Activated CD4-positive, alpha-beta T cell treated with anti-CD3 and anti-CD28 coated beads for 36 hours (primary cell): ENCODE measurements around the gene EML3. TPM values are rescaled to one million over a fixed set of nuclear protein-coding genes. Genes with fewer than 3 reads are reported as not detected.

Source experiments
- ATAC-seq: fragments of 200-7000 bp; cut with Tn5 transposase; one replicate; pipeline ENCODE4 v1.10.0; 2021; ENCODE audit warnings: mild to moderate bottlenecking, moderate library complexity
- CTCF ChIA-PET: fragments of 350-600 bp; sonication (Branson Sonifier 250); formaldehyde crosslinking; loops from one replicate; lab custom pipeline; 2021; ENCODE audit warnings: antibody characterized with exemption; lab: Charles Lee
- POLR2A ChIA-PET: fragments of 350-600 bp; sonication (Branson Sonifier 250); formaldehyde crosslinking; loops from one replicate; lab custom pipeline; 2021; ENCODE audit warnings: antibody characterized with exemption, inconsistent platforms; lab: Charles Lee
- DNase-seq: peaks from one replicate; pipeline ENCODE4 v3.0.0-alpha.2; 2020
- H3K27ac Mint-ChIP-seq: one replicate; pipeline ENCODE4 v1.8.0; 2021; ENCODE audit warnings: mixed read lengths
- H3K27me3 Mint-ChIP-seq: one replicate; pipeline ENCODE4 v1.8.0; 2021; ENCODE audit warnings: mixed read lengths
- H3K36me3 Mint-ChIP-seq: one replicate; pipeline ENCODE4 v1.8.0; 2021; ENCODE audit warnings: low read depth, mixed read lengths
- H3K4me1 Mint-ChIP-seq: one replicate; pipeline ENCODE4 v1.8.0; 2021; ENCODE audit warnings: mixed read lengths
- H3K4me3 Mint-ChIP-seq: one replicate; pipeline ENCODE4 v1.8.0; 2021; ENCODE audit warnings: mild to moderate bottlenecking, moderate library complexity, mixed read lengths
- H3K9me3 Mint-ChIP-seq: one replicate; pipeline ENCODE4 v1.8.0; 2021; ENCODE audit warnings: low read depth, mixed read lengths
- intact Hi-C, 2 experiments: fragments of 100-400 bp; cut with DNase I in 1 of 2; cut with micrococcal nuclease in 1 of 2; formaldehyde crosslinking; loops; one replicate each; pipeline versions ENCODE4 v1.14.2 to v1.15.1; 2022 to 2024; cut with DNase I, micrococcal nuclease
- total RNA-seq, 2 experiments: library from RNA; stranded (reverse); gene quantifications; one replicate each; pipeline ENCODE4 v1.2.3, GENCODE V29; 2021

EML3 gene
- total RNA-seq, 2 experiments from 2014 or later: 101 to 112 TPM

- peak; percentile 60 for DNase-seq
Measured at GRCh38 chr11:62600367-62601121, 12.0 kb downstream of the EML3 start.

GRCh38 chr11:62599901-62600300 is 12.7 kb downstream of the EML3 start:
- Mint-ChIP-seq H3K27ac (peak overlapping the region; percentile 96), H3K4me1 (peaks cover 48% of the 10 kb centered on the region), H3K9me3 (no peaks in the 10 kb centered on the region), H3K36me3 (peaks cover 74% of the 10 kb centered on the region), H3K4me3 (peak overlapping the region; percentile 91), H3K27me3 (no peaks in the 10 kb centered on the region)
- ATAC-seq: no peak
- ChIA-PET CTCF (interaction anchor here (0.6 to 2.1 kb wide), 10 partner anchors 8 to 262 kb away, joined by 3 to 12 read pairs (median 4); partner anchors contain the start of genes C11orf98, CSKMT, EML3 and HNRNPUL2), POLR2A (interaction anchor here (0.6 to 3.3 kb wide), 11 partner anchors 8 to 256 kb away, joined by 3 to 81 read pairs (median 3); partner anchors contain the start of genes C11orf98, CSKMT, LBHD1 and TTC9C)
- peak; percentile 55 for DNase-seq
- intact Hi-C loops: loop anchor here (1.0 to 10.0 kb wide), 14 partner anchors 9 to 1645 kb away; partner anchors contain the start of genes TUT1 (in 2 of the 2), C11orf98 (in 1 of the 2), CSKMT (in 1 of the 2) and EML3 (in 1 of the 2)

More at GRCh38 chr11:62600367-62601121, 12.0 kb downstream of the EML3 start:
- Mint-ChIP-seq H3K9me3 (no peaks in the 10 kb centered on the region), H3K4me3 (peak overlapping the region; percentile 91), H3K27ac (peak overlapping the region; percentile 96), H3K36me3 (peaks cover 73% of the 10 kb centered on the region), H3K4me1 (peaks cover 48% of the 10 kb centered on the region), H3K27me3 (no peaks in the 10 kb centered on the region)
- CTCF ChIA-PET: interaction anchor here (0.6 to 2.1 kb wide), 6 partner anchors 9 to 262 kb away, joined by 3 to 18 read pairs (median 6); partner anchors contain the start of genes EML3, ROM1 and TUT1
- POLR2A ChIA-PET: interaction anchor here (0.6 to 3.3 kb wide), 7 partner anchors 9 to 255 kb away, joined by 3 to 81 read pairs (median 6); partner anchors contain the start of genes B3GAT3, C11orf98, CSKMT and EEF1G
- intact Hi-C loops: loop anchor here (2.0 to 10.0 kb wide), 4 partner anchors 48 to 1644 kb away; partner anchors contain the start of genes FKBP2 (in 1 of the 2), PPP1R14B (in 1 of the 2) and UBXN1 (in 1 of the 2)
- ATAC-seq: no peak

GRCh38 chr11:62599069-62599696 is 13.4 kb downstream of the EML3 start:
- intact Hi-C loops: loop anchor here (1.0 to 2.0 kb wide), 10 partner anchors 8 to 281 kb away; partner anchors contain the start of genes TUT1 (in 2 of the 2), C11orf98 (in 1 of the 2), CSKMT (in 1 of the 2) and EML3 (in 1 of the 2)
- ATAC-seq: peak; percentile 72
- Mint-ChIP-seq H3K27me3 (no peaks in the 10 kb centered on the region), H3K4me1 (peaks cover 54% of the 10 kb centered on the region), H3K4me3 (peak overlapping the region; percentile 91), H3K9me3 (no peaks in the 10 kb centered on the region), H3K36me3 (peaks cover 79% of the 10 kb centered on the region), H3K27ac (peak overlapping the region; percentile 96)
- POLR2A ChIA-PET: interaction anchor here (0.6 to 3.3 kb wide), 12 partner anchors 7 to 257 kb away, joined by 3 to 81 read pairs (median 4); partner anchors contain the start of genes C11orf98, CSKMT, LBHD1 and TTC9C
- CTCF ChIA-PET: interaction anchor here (0.6 to 2.1 kb wide), 9 partner anchors 8 to 174 kb away, joined by 3 to 12 read pairs (median 5); partner anchors contain the start of genes C11orf98, CSKMT, EML3 and HNRNPUL2
- peak; percentile 98 for DNase-seq

GRCh38 chr11:62595124-62595523 is 17.5 kb downstream of the EML3 start:
- H3K36me3 Mint-ChIP-seq: peaks cover 77% of the 10 kb centered on the region
- H3K27ac Mint-ChIP-seq: no peak overlapping the region
- no peak for DNase-seq
- intact Hi-C loops: no loop called here
- ChIA-PET CTCF (interaction anchor here (1.0 to 1.6 kb wide), 2 partner anchors 26 to 111 kb away, joined by 3 to 6 read pairs; partner anchors contain the start of gene B3GAT3), POLR2A (no interaction called here)
- peaks cover 63% of the 10 kb centered on the region for H3K4me1 Mint-ChIP-seq
- H3K9me3 Mint-ChIP-seq: no peaks in the 10 kb centered on the region
- no peaks in the 10 kb centered on the region for H3K27me3 Mint-ChIP-seq
- H3K4me3 Mint-ChIP-seq: no peak overlapping the region
- no peak for ATAC-seq

GRCh38 chr11:62593434-62594044 is 19.0 kb downstream of the EML3 start:
- Mint-ChIP-seq H3K4me3 (peak overlapping the region; percentile 58), H3K4me1 (peaks cover 57% of the 10 kb centered on the region)

GRCh38 chr11:62592989-62593421 is 19.6 kb downstream of the EML3 start:
- no peak for DNase-seq
- Mint-ChIP-seq H3K27ac (peak overlapping the region; percentile 99), H3K4me3 (no peak overlapping the region), H3K27me3 (no peaks in the 10 kb centered on the region), H3K4me1 (peaks cover 54% of the 10 kb centered on the region), H3K9me3 (no peaks in the 10 kb centered on the region), H3K36me3 (peaks cover 67% of the 10 kb centered on the region)
- intact Hi-C loops: loop anchor here (1.0 to 5.0 kb wide), 4 partner anchors 99 to 269 kb away; partner anchors contain the start of genes BSCL2 (in 1 of the 2) and GNG3 (in 1 of the 2)
- no peak for ATAC-seq
- CTCF ChIA-PET: interaction anchor here (0.7 to 3.4 kb wide), 19 partner anchors 8 to 288 kb away, joined by 3 to 21 read pairs (median 6); partner anchors contain the start of genes C11orf98, CSKMT, EEF1G and LBHD1
- POLR2A ChIA-PET: interaction anchor here (0.6 to 2.9 kb wide), 10 partner anchors 8 to 247 kb away, joined by 3 to 81 read pairs (median 14); partner anchors contain the start of genes AHNAK, EEF1G, EML3 and GANAB

More at GRCh38 chr11:62593434-62594044, 19.0 kb downstream of the EML3 start:
- ChIA-PET POLR2A (interaction anchor here (0.6 to 2.9 kb wide), 7 partner anchors 7 to 247 kb away, joined by 3 to 81 read pairs (median 21); partner anchors contain the start of genes EEF1G, EML3, MTA2 and ROM1), CTCF (interaction anchor here (0.5 to 3.4 kb wide), 17 partner anchors 17 to 1281 kb away, joined by 3 to 21 read pairs (median 5); partner anchors contain the start of genes B3GAT3, EEF1G, LBHD1 and LRRN4CL)
- Mint-ChIP-seq H3K27ac (peak overlapping the region; percentile 88), H3K27me3 (no peaks in the 10 kb centered on the region), H3K36me3 (peaks cover 70% of the 10 kb centered on the region), H3K9me3 (no peaks in the 10 kb centered on the region)
- ATAC-seq (peak; percentile 30), DNase-seq (peak; percentile 91)
- intact Hi-C loops: loop anchor here (1.0 to 5.0 kb wide), 4 partner anchors 99 to 269 kb away; partner anchors contain the start of genes BSCL2 (in 1 of the 2) and GNG3 (in 1 of the 2)

- Mint-ChIP-seq H3K9me3 (no peaks in the 10 kb centered on the region), H3K4me3 (peak overlapping the region; percentile 99), H3K27ac (peak overlapping the region; percentile 99), H3K36me3 (peaks cover 66% of the 10 kb centered on the region), H3K27me3 (no peaks in the 10 kb centered on the region), H3K4me1 (peaks cover 50% of the 10 kb centered on the region)
- ChIA-PET POLR2A (interaction anchor here (0.5 to 2.9 kb wide), 38 partner anchors 8 to 1269 kb away, joined by 3 to 81 read pairs (median 10); partner anchors contain the start of genes AHNAK, B3GAT3, C11orf98 and CSKMT), CTCF (interaction anchor here (0.5 to 3.4 kb wide), 34 partner anchors 8 to 289 kb away, joined by 3 to 21 read pairs (median 5); partner anchors contain the start of genes C11orf98, CSKMT, EEF1G and EML3)
- DNase-seq (no peak), ATAC-seq (peak; percentile 0)
- intact Hi-C loops: loop anchor here (5.0 kb wide), 3 partner anchors 100 to 270 kb away; partner anchors contain the start of genes BSCL2 (in 1 of the 2) and GNG3 (in 1 of the 2)
Measured at GRCh38 chr11:62592146-62592815, 20.3 kb downstream of the EML3 start.

- ChIA-PET CTCF (interaction anchor here (0.5 to 3.4 kb wide), 37 partner anchors 8 to 1746 kb away, joined by 3 to 21 read pairs (median 4); partner anchors contain the start of genes AHNAK, B3GAT3, C11orf98 and CSKMT), POLR2A (interaction anchor here (0.5 to 2.9 kb wide), 46 partner anchors 9 to 1270 kb away, joined by 3 to 81 read pairs (median 8); partner anchors contain the start of genes B3GAT3, C11orf98, CPSF7 and CSKMT)
Measured at GRCh38 chr11:62591448-62592145, 21.0 kb downstream of the EML3 start, which contains the start of gene TUT1. TUT1 (minus strand) TSS chr11:62591523; CDS start chr11:62591485, 38 bp downstream.

More at GRCh38 chr11:62591448-62592145, 21.0 kb downstream of the EML3 start, which contains the start of gene TUT1:
- peak within 1 kb of the TSS; percentile 99 for H3K4me3 Mint-ChIP-seq
- intact Hi-C loops: loop anchor here (1.0 to 5.0 kb wide), 21 partner anchors 8 to 289 kb away; partner anchors contain the start of genes C11orf98 (in 2 of the 2), CSKMT (in 2 of the 2), INTS5 (in 2 of the 2) and UBXN1 (in 2 of the 2)
- no peaks in the 10 kb centered on the region for H3K9me3 Mint-ChIP-seq
- peaks cover 47% of the 10 kb centered on the region for H3K4me1 Mint-ChIP-seq
- no peaks in the 10 kb centered on the region for H3K27me3 Mint-ChIP-seq
- ATAC-seq: peak; percentile 93
- DNase-seq: peak; percentile 97
- H3K27ac Mint-ChIP-seq: peak within 1 kb of the TSS; percentile 99
- H3K36me3 Mint-ChIP-seq: peaks cover 63% of the 10 kb centered on the region
